Endothelial cell of umbilical vein (primary cell): ENCODE measurements around the gene KTN1. TPM values are rescaled to one million over a fixed set of nuclear protein-coding genes. Genes with fewer than 3 reads are reported as not detected.

Experiments
- BruUV-seq: library from RNA; stranded (reverse); fragments of 400-500 nt; replicated peaks from 2 replicates; lab custom pipeline; 2021; lab: Mats Ljungman, UMichigan
- CTCF ChIA-PET: fragments of 300-600, 350-600 bp; sonication (Branson Sonifier 250); formaldehyde crosslinking; loops from one replicate; lab custom pipeline; 2021; ENCODE audit warnings: antibody characterized with exemption, inconsistent platforms; lab: Charles Lee
- POLR2A ChIA-PET: fragments of 300-600, 350-600 bp; sonication (Branson Sonifier 250); formaldehyde crosslinking; loops from one replicate; lab custom pipeline; 2021; ENCODE audit warnings: antibody characterized with exemption, inconsistent platforms; lab: Charles Lee
- DNase-seq: peaks from one replicate; pipeline ENCODE4 v3.0.0-alpha.2; 2011; ENCODE audit warnings: low read depth, low spot score
- FAIRE-seq: peaks from 2 replicates; lab custom pipeline; 2011; peaks lifted over from hg19 to GRCh38; lab: Jason Lieb, UNC
- H2AFZ ChIP-seq: 2 replicates; pipeline ENCODE4 v1.6.0; 2012; ENCODE audit warnings: low read depth, low read length, control low read depth, inconsistent platforms
- H3K27ac ChIP-seq: 2 replicates; pipeline ENCODE4 v1.5.1; 2011; ENCODE audit warnings: low read depth, mild to moderate bottlenecking, control low read depth, low read length, moderate library complexity; ENCODE audit not compliant: insufficient read depth
- H3K27me3 ChIP-seq, 2 experiments: 2 replicates each; pipeline versions ENCODE4 v1.6.0 to v1.6.1; 2011; ENCODE audit warnings: low read length in 2 of 2, mixed read lengths in 1 of 2; ENCODE audit not compliant: control insufficient read depth in 2 of 2, insufficient read depth in 2 of 2
- H3K36me3 ChIP-seq, 2 experiments: 2 replicates in 1 of 2; 3 replicates in 1 of 2; pipeline ENCODE4 v1.5.1; 2011; ENCODE audit warnings: low read length in 2 of 2, mild to moderate bottlenecking in 1 of 2, moderate library complexity in 1 of 2; ENCODE audit not compliant: control insufficient read depth in 2 of 2, insufficient read depth in 2 of 2; ENCODE audit errors: extremely low read depth in 1 of 2
- H3K4me1 ChIP-seq: 3 replicates; pipeline ENCODE4 v1.5.1; 2011; ENCODE audit warnings: mild to moderate bottlenecking, low read length; ENCODE audit not compliant: control insufficient read depth, insufficient read depth; ENCODE audit errors: extremely low read depth
- H3K4me2 ChIP-seq: 2 replicates; pipeline ENCODE4 v1.6.1; 2011; ENCODE audit warnings: low read length, control low read depth, mixed read lengths; ENCODE audit not compliant: insufficient read depth
- H3K4me3 ChIP-seq, 3 experiments: fragments of 200-600 bp in 1 of 3; sonication (generic), shearing (Covaris generic) in 1 of 3; replicated peaks in 1 of 3; 2 replicates each; pipeline ENCODE4 v1.5.1; 2011 to 2016; ENCODE audit warnings: control low read depth in 3 of 3, low read length in 3 of 3, mild to moderate bottlenecking in 2 of 3, inconsistent platforms in 1 of 3, low read depth in 1 of 3, moderate library complexity in 1 of 3; ENCODE audit not compliant: insufficient read depth in 1 of 3
- H3K79me2 ChIP-seq: 2 replicates; pipeline ENCODE4 v1.6.0; 2012; ENCODE audit warnings: low read length, inconsistent platforms; ENCODE audit not compliant: control insufficient read depth, insufficient read depth
- H3K9ac ChIP-seq: replicated peaks from 2 replicates; pipeline ENCODE3; 2011; ENCODE audit warnings: low read length, control low read depth; ENCODE audit not compliant: insufficient read depth; ENCODE audit errors: extremely low read depth
- H3K9me1 ChIP-seq: replicated peaks from 3 replicates; pipeline ENCODE4 v1.6.0; 2011; ENCODE audit warnings: mild to moderate bottlenecking, low read length; ENCODE audit not compliant: control insufficient read depth, insufficient read depth; ENCODE audit errors: extremely low read depth
- H3K9me3 ChIP-seq: replicated peaks from 2 replicates; pipeline ENCODE4 v1.5.1; 2012; ENCODE audit warnings: low read length, inconsistent platforms; ENCODE audit not compliant: control insufficient read depth, insufficient read depth
- H4K20me1 ChIP-seq: replicated peaks from 2 replicates; pipeline ENCODE3; 2011; ENCODE audit warnings: mild to moderate bottlenecking, low read length; ENCODE audit not compliant: control insufficient read depth, insufficient read depth; ENCODE audit errors: extremely low read depth
- CTCF ChIP-seq, 2 donors: IDR thresholded peaks; 1 replicate in 1 of 2; 2 replicates in 1 of 2; pipeline ENCODE4 v1.5.1; 2011; ENCODE audit warnings: low read length in 2 of 2, mild to moderate bottlenecking in 2 of 2, moderate library complexity in 2 of 2, control low read depth in 1 of 2, inconsistent platforms in 1 of 2, low read depth in 1 of 2; ENCODE audit not compliant: insufficient read depth in 1 of 2; ENCODE audit errors: extremely low read depth in 1 of 2
- EZH2 ChIP-seq: IDR thresholded peaks from 2 replicates; pipeline ENCODE4 v1.6.1; 2012; ENCODE audit warnings: borderline replicate concordance, low read depth, mild to moderate bottlenecking, moderate library complexity, low read length, inconsistent platforms; ENCODE audit not compliant: severe bottlenecking
- FOS ChIP-seq: IDR thresholded peaks from 2 replicates; pipeline ENCODE4 v1.6.1; 2011; ENCODE audit warnings: mild to moderate bottlenecking, low read length, moderate library complexity, borderline replicate concordance; ENCODE audit not compliant: insufficient read depth
- GATA2 ChIP-seq: IDR thresholded peaks from 2 replicates; pipeline ENCODE4 v1.7.0; 2011; ENCODE audit warnings: low read depth, mild to moderate bottlenecking, moderate library complexity, mixed read lengths, low read length; ENCODE audit not compliant: insufficient read length, insufficient read depth
- JUN ChIP-seq: IDR thresholded peaks from 2 replicates; pipeline ENCODE4 v1.6.1; 2011; ENCODE audit warnings: borderline replicate concordance, low read depth; ENCODE audit not compliant: insufficient read length, insufficient read depth
- MAX ChIP-seq: IDR thresholded peaks from 2 replicates; pipeline ENCODE4 v1.6.1; 2011; ENCODE audit not compliant: insufficient read depth, insufficient read length
- MYC ChIP-seq: IDR thresholded peaks from one replicate; pipeline ENCODE4 v1.6.1; 2011; ENCODE audit warnings: mild to moderate bottlenecking, low read depth, low read length
- POLR2A ChIP-seq: IDR thresholded peaks from 2 replicates; pipeline ENCODE4 v1.6.1; 2012; ENCODE audit warnings: low read depth, mild to moderate bottlenecking, control low read depth, low read length
- POLR2AphosphoS5 ChIP-seq: IDR thresholded peaks from 2 replicates; pipeline ENCODE4 v1.6.1; 2012; ENCODE audit warnings: low read depth, mild to moderate bottlenecking, control low read depth, low read length, moderate library complexity; ENCODE audit not compliant: insufficient read depth
- dilution Hi-C: fragments of 300-500 bp; cut with MboI; formaldehyde crosslinking; loops from one replicate; pipeline ENCODE4 v1.15.0; 2019; ENCODE audit warnings: low sequenced_read_pairs; ENCODE audit not compliant: extremely low pct_ligation_motif_present
- intact Hi-C: fragments of 100-400 bp; cut with micrococcal nuclease; formaldehyde crosslinking; loops from one replicate; pipeline ENCODE4 v1.10.0; 2022
- polyA plus RNA-seq, 4 experiments: library from polyadenylated mRNA; depleted of rRNA in 3 of 4; stranded (reverse) in 3 of 4; unstranded in 1 of 4; fragments of >200 nt; gene quantifications; 2 replicates each; pipeline versions ENCODE4 v1.2.1 to v1.2.3, GENCODE V29; 2011 to 2012; ENCODE audit warnings: missing spikeins in 1 of 4
- total RNA-seq: library from RNA; stranded (reverse); gene quantifications from 2 replicates; pipeline ENCODE4 v1.2.3, GENCODE V29; 2021

Gene KTN1
- total and polyA plus RNA-seq, 2 donors (not counting 3 experiments of a cell fraction or from before 2014, with no cell fraction given): 33.2 to 148 TPM

GRCh38 chr14:55673048-55673447 lies 93.0 kb downstream of the KTN1 start:
- H3K79me2 ChIP-seq: no peaks in the 10 kb centered on the region
- no TSS peak for BruUV-seq
- DNase-seq (no peak), FAIRE-seq (no peak)
- H3K27me3 ChIP-seq: no peaks in the 10 kb centered on the region
- CTCF ChIA-PET: interaction anchor here (0.9 to 1.3 kb wide), 5 partner anchors 9 to 235 kb away, joined by 3 to 7 read pairs (median 6); no protein-coding TSS in a partner anchor
- no peak overlapping the region for H3K9ac ChIP-seq
- H3K9me3 ChIP-seq: no peaks in the 10 kb centered on the region
- H4K20me1 ChIP-seq: no peaks in the 10 kb centered on the region
- H3K36me3 ChIP-seq: peaks cover 10 to 15% of the 10 kb centered on the region in 2 experiments
- no peak overlapping the region for H2AFZ ChIP-seq
- dilution Hi-C loops (no loop called here), intact Hi-C loops (no loop called here)
- no peaks in the 10 kb centered on the region for H3K4me1 ChIP-seq
- POLR2A ChIA-PET: no interaction called here
- H3K4me2 ChIP-seq: no peak overlapping the region
- H3K4me3 ChIP-seq: no peak overlapping the region
- no peak overlapping the region for H3K27ac ChIP-seq
- H3K9me1 ChIP-seq: no peaks in the 10 kb centered on the region
- TF ChIP-seq POLR2AphosphoS5: no peak
- TF ChIP-seq MAX: no peak
- no peak for TF ChIP-seq EZH2
- TF ChIP-seq JUN: no peak
- no peak for TF ChIP-seq CTCF (IDR thresholded peaks at IDR 0.05; ENCODE audit: extremely low read depth in 1 of 2, insufficient read depth in 1 of 2, low read depth in 1 of 2, low read length in 2 of 2)
- TF ChIP-seq MYC: no peak
- TF ChIP-seq FOS: no peak
- TF ChIP-seq POLR2A: no peak
- no peak for TF ChIP-seq GATA2
